Karpas-422 (cell line): ENCODE measurements around the gene ASXL2. TPM values are rescaled to one million over a fixed set of nuclear protein-coding genes. Genes with fewer than 3 reads are reported as not detected.
"Not testable (repeated sequence)": the region's sequence is repeated elsewhere in the genome, so short reads cannot be mapped to it uniquely, and the experiment has no call there.

Experiments used
- DNase-seq: peaks from one replicate; pipeline ENCODE4 v3.0.0-alpha.2; 2015
- H2AFZ ChIP-seq: fragments of 200-600 bp; sonication (generic); 2 replicates; pipeline ENCODE4 v1.6.1; 2014; ENCODE audit warnings: antibody characterized with exemption, low read length, mixed read lengths
- H3K27ac ChIP-seq: fragments of 200-600 bp; sonication (generic); 2 replicates; pipeline ENCODE4 v1.5.1; 2014; ENCODE audit warnings: mild to moderate bottlenecking, low read length, moderate library complexity
- H3K27me3 ChIP-seq: fragments of 200-600 bp; sonication (generic); 2 replicates; pipeline ENCODE4 v1.6.1; 2014; ENCODE audit warnings: low read length, mixed read lengths
- H3K36me3 ChIP-seq: fragments of 200-600 bp; sonication (generic); 2 replicates; pipeline ENCODE4 v1.6.1; 2014; ENCODE audit warnings: low read length, mixed read lengths; ENCODE audit not compliant: insufficient read depth
- H3K4me1 ChIP-seq: fragments of 200-600 bp; sonication (generic); 2 replicates; pipeline ENCODE4 v1.6.1; 2014; ENCODE audit warnings: mild to moderate bottlenecking, low read length, mixed read lengths
- H3K4me2 ChIP-seq: fragments of 200-600 bp; sonication (generic); 2 replicates; pipeline ENCODE4 v1.6.1; 2014; ENCODE audit warnings: low read length, low read depth, mild to moderate bottlenecking; ENCODE audit not compliant: poor library complexity, severe bottlenecking
- H3K4me3 ChIP-seq: fragments of 200-600 bp; sonication (generic); 2 replicates; pipeline ENCODE4 v1.5.1; 2014; ENCODE audit warnings: mild to moderate bottlenecking, antibody characterized with exemption, low read length, mixed read lengths
- H3K79me2 ChIP-seq: fragments of 200-600 bp; sonication (generic); 2 replicates; pipeline ENCODE4 v1.6.1; 2014; ENCODE audit warnings: mild to moderate bottlenecking, low read length, mixed read lengths
- H3K9ac ChIP-seq: fragments of 200-600 bp; sonication (generic); 2 replicates; pipeline ENCODE4 v1.6.0; 2014; ENCODE audit warnings: low read length
- H3K9me2 ChIP-seq: fragments of 200-600 bp; sonication (generic), shearing (Covaris generic); replicated peaks from 2 replicates; pipeline ENCODE4 v1.6.0; 2014; ENCODE audit warnings: mild to moderate bottlenecking, low read length, moderate library complexity; ENCODE audit not compliant: insufficient read depth
- H3K9me3 ChIP-seq: fragments of 300-700, 200-600 bp; sonication (generic); 2 replicates; pipeline ENCODE4 v1.6.1; 2014; ENCODE audit warnings: low read length, mixed read lengths
- H4K20me1 ChIP-seq: fragments of 200-600 bp; sonication (generic); 2 replicates; pipeline ENCODE4 v1.6.1; 2014; ENCODE audit warnings: mild to moderate bottlenecking, antibody characterized with exemption, low read length, low read depth; ENCODE audit not compliant: insufficient read depth
- total RNA-seq: library from RNA; depleted of rRNA; stranded (reverse); fragments of >200 nt; shearing (Covaris generic); gene quantifications from 2 replicates; pipeline ENCODE4 v1.2.3, GENCODE V29; 2014; ENCODE audit warnings: low replicate concordance

Gene ASXL2
- total RNA-seq, 1 experiment from 2014 or later, result 17.6 TPM

- H3K9me2 ChIP-seq, result no peaks in the 10 kb centered on the region
- H4K20me1 ChIP-seq, result no peaks in the 10 kb centered on the region
- H3K27me3 ChIP-seq, result no peaks in the 10 kb centered on the region
- no peak for DNase-seq
- no peak overlapping the region for H2AFZ ChIP-seq
- H3K79me2 ChIP-seq, result peaks cover 98% of the 10 kb centered on the region
- H3K4me1 ChIP-seq, result no peaks in the 10 kb centered on the region
- peaks cover 20% of the 10 kb centered on the region for H3K36me3 ChIP-seq
- no peak overlapping the region for H3K4me3 ChIP-seq
- H3K4me2 ChIP-seq, result no peak overlapping the region
- H3K27ac ChIP-seq, result no peak overlapping the region
- H3K9ac ChIP-seq, result no peak overlapping the region
- peaks cover 4% of the 10 kb centered on the region; the same call in 1 of the 2 replicates for H3K9me3 ChIP-seq
These were observed 42.4 kb downstream of the ASXL2 start for GRCh38 chr2:25835906-25836305.

- Histone ChIP-seq H3K9me2 (no peaks in the 10 kb centered on the region), H4K20me1 (no peaks in the 10 kb centered on the region), H3K36me3 (peaks cover 20% of the 10 kb centered on the region), H3K27ac (no peak overlapping the region), H2AFZ (no peak overlapping the region), H3K4me1 (no peaks in the 10 kb centered on the region), H3K9me3 (peaks cover 4% of the 10 kb centered on the region; the same call in 1 of the 2 replicates), H3K27me3 (no peaks in the 10 kb centered on the region), H3K9ac (no peak overlapping the region), H3K79me2 (peaks cover 94% of the 10 kb centered on the region), H3K4me3 (no peak overlapping the region), H3K4me2 (no peak overlapping the region)
- no peak for DNase-seq
These were observed 44.7 kb downstream of the ASXL2 start for GRCh38 chr2:25833566-25833965.

GRCh38 chr2:25832897-25833296 lies 45.4 kb downstream of the ASXL2 start:
- no peak overlapping the region for H3K27ac ChIP-seq
- H3K4me3 ChIP-seq, result no peak overlapping the region
- DNase-seq, result no peak
- H3K9ac ChIP-seq, result no peak overlapping the region
- no peaks in the 10 kb centered on the region for H3K27me3 ChIP-seq
- no peak overlapping the region for H2AFZ ChIP-seq
- no peaks in the 10 kb centered on the region for H4K20me1 ChIP-seq
- peaks cover 20% of the 10 kb centered on the region for H3K36me3 ChIP-seq
- H3K79me2 ChIP-seq, result peaks cover 89% of the 10 kb centered on the region
- no peaks in the 10 kb centered on the region for H3K4me1 ChIP-seq
- H3K9me2 ChIP-seq, result no peaks in the 10 kb centered on the region
- H3K9me3 ChIP-seq, result peaks cover 4% of the 10 kb centered on the region; the same call in 1 of the 2 replicates
- no peak overlapping the region for H3K4me2 ChIP-seq

GRCh38 chr2:25831746-25832449 lies 46.4 kb downstream of the ASXL2 start:
- H3K36me3 ChIP-seq, result peaks cover 20% of the 10 kb centered on the region
- H3K9me3 ChIP-seq, result peaks cover 4% of the 10 kb centered on the region; the same call in 1 of the 2 replicates
- no peak for DNase-seq
- no peaks in the 10 kb centered on the region for H4K20me1 ChIP-seq
- no peaks in the 10 kb centered on the region for H3K9me2 ChIP-seq
- no peak overlapping the region for H3K9ac ChIP-seq
- H3K27ac ChIP-seq, result no peak overlapping the region
- H2AFZ ChIP-seq, result no peak overlapping the region
- H3K79me2 ChIP-seq, result peaks cover 88% of the 10 kb centered on the region
- H3K4me1 ChIP-seq, result no peaks in the 10 kb centered on the region
- H3K4me3 ChIP-seq, result no peak overlapping the region
- H3K4me2 ChIP-seq, result no peak overlapping the region
- no peaks in the 10 kb centered on the region for H3K27me3 ChIP-seq

- Histone ChIP-seq H3K36me3 (peaks cover 18% of the 10 kb centered on the region), H3K4me2 (no peak overlapping the region), H2AFZ (no peak overlapping the region), H3K4me1 (peaks cover 12% of the 10 kb centered on the region), H4K20me1 (no peaks in the 10 kb centered on the region), H3K79me2 (peaks cover 88% of the 10 kb centered on the region), H3K9me2 (no peaks in the 10 kb centered on the region), H3K9ac (no peak overlapping the region), H3K4me3 (no peak overlapping the region), H3K27ac (no peak overlapping the region), H3K27me3 (no peaks in the 10 kb centered on the region), H3K9me3 (peaks cover 4% of the 10 kb centered on the region; the same call in 1 of the 2 replicates)
- no peak for DNase-seq
These were observed 48.5 kb downstream of the ASXL2 start for GRCh38 chr2:25829828-25830227.

GRCh38 chr2:25829377-25829704 lies 48.9 kb downstream of the ASXL2 start:
- Histone ChIP-seq H3K27me3 (no peaks in the 10 kb centered on the region), H3K9me2 (no peaks in the 10 kb centered on the region), H3K4me2 (no peak overlapping the region), H3K36me3 (peaks cover 13% of the 10 kb centered on the region), H3K9me3 (peaks cover 4% of the 10 kb centered on the region; the same call in 1 of the 2 replicates), H4K20me1 (no peaks in the 10 kb centered on the region), H2AFZ (no peak overlapping the region), H3K4me3 (no peak overlapping the region), H3K9ac (no peak overlapping the region), H3K79me2 (peaks cover 88% of the 10 kb centered on the region), H3K4me1 (peaks cover 17% of the 10 kb centered on the region), H3K27ac (no peak overlapping the region)
- no peak for DNase-seq

- H3K4me3 ChIP-seq, H3K4me2 ChIP-seq, H3K9me2 ChIP-seq, H3K9ac ChIP-seq, H4K20me1 ChIP-seq, H3K27ac ChIP-seq, DNase-seq, H3K27me3 ChIP-seq, H3K9me3 ChIP-seq, H2AFZ ChIP-seq: not testable (repeated sequence)
- Histone ChIP-seq H3K4me1 (peaks cover 23% of the 10 kb centered on the region), H3K36me3 (peaks cover 13% of the 10 kb centered on the region), H3K79me2 (peaks cover 87% of the 10 kb centered on the region)
These were observed 49.5 kb downstream of the ASXL2 start for GRCh38 chr2:25828532-25829376.

GRCh38 chr2:25825238-25825637 lies 53.0 kb downstream of the ASXL2 start:
- no peaks in the 10 kb centered on the region for H3K9me3 ChIP-seq
- H2AFZ ChIP-seq, result no peak overlapping the region
- H4K20me1 ChIP-seq, result no peaks in the 10 kb centered on the region
- H3K27ac ChIP-seq, result peak overlapping the region; percentile 54
- DNase-seq, result no peak
- no peaks in the 10 kb centered on the region for H3K36me3 ChIP-seq
- H3K4me2 ChIP-seq, result peak overlapping the region; percentile 72
- H3K4me3 ChIP-seq, result peak overlapping the region; percentile 20; the same call in 1 of the 2 replicates
- no peaks in the 10 kb centered on the region for H3K27me3 ChIP-seq
- no peak overlapping the region for H3K9ac ChIP-seq
- H3K79me2 ChIP-seq, result peaks cover 91% of the 10 kb centered on the region
- H3K9me2 ChIP-seq, result no peaks in the 10 kb centered on the region
- peaks cover 42% of the 10 kb centered on the region for H3K4me1 ChIP-seq
